Fibroblast of skin of right quadriceps (primary cell): ENCODE results near the gene CABYR.
A peak's percentile ranks its signal among the peaks of the same experiment; 100 is the strongest.
"Not testable (repeated sequence)": the region's sequence is repeated elsewhere in the genome, so short reads cannot be mapped to it uniquely, and the experiment has no call there.

Source experiments
- DNase-seq: peaks from one replicate; pipeline ENCODE4 v3.0.0-alpha.2; 2013

Gene CABYR

DNA sequence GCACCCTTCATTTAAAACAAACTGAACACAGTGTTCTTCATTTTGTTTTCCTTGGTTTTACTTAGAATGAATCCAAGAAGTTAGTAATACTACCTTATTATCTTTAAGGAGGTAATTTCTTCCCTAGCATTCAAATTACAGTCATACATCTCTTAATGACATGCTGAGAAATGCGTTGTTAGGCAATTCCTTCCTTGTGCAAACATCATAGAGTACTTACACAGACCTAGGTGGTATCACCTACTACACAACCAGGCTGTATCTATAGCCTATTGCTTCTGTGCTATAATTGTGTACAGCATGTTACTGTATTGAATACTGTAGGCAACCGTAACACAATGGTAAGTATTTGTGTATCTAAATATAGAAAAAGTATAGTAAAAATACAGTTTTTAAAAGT lies 8.4 kb upstream of the CABYR start:
- DNase-seq: no peak

DNA sequence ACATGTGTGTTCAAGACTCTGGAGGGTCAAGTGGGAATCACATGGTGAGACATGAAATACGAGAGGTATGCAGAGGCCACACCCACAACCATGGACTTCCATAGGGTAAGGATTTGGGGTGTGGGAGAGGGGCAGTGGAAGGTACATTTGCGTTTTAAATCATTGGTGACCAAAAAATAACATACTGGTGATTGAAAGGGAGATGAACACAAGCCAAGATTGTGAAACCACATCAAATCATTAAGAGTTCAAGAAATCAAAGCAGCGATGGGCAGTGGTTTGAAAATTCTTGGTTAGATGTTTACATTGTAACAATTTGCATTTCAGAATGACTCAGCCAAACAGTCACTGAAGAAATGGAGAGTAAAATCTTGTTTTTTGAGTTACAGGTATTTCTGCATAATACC lies 1.9 kb upstream of the CABYR start:
- peak; percentile 9 for DNase-seq

DNA sequence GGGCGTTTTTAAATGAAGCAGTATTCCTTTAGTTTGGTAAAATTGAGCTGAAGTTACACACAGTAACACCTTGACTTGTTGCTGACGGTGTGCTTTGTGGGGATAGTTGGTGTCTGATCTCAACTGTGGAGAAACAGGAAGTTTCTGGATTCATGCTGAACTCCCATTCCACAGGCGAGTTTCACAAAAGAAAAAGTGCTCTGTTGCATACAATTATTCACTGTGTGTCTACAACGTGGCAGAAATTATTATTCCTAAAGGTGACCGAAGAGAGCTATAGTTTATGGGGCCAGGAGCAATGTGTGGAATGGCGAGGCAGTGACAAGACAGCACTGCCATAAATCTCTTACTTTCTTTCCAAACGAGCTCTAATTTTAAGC lies 463 bp upstream of the CABYR start:
- no peak for DNase-seq

DNA sequence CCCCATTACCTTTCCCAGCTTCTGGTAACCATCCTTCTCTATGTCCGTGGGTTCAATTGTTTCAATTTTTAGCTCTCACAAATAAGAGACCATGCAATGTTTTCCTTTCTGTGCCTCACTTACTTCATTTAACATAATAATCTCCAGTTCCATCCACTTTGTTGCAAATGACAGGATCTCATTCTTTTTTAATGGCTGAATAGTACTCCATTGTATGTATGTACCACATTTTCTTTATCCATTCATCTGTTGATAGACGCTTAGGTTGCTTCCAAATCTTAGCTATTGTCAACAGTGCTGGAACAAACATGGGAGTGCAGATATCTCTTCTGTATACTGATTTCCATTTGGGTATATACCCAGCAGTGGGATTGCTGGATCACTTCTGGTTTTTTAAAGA lies 1.8 kb downstream of the CABYR start:
- no peak for DNase-seq

DNA sequence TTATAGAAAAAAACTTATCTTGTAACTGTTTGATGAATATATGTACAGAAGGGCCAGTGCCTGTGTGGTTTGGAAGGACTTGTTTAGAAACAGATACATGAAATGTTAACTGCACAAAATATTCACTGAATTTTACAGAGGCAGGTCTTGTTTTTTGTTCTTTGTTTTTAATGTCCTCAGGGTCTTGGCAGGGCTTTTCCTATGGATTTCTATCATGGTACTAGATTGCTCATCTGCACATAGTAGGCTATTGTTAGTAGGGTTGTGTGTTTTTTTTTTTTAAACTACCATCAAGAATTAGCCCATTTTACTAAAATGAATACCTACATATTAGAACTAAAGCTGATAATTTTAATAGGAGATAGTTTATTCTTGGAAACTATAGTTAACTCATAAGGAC lies 3.5 kb downstream of the CABYR start:
- DNase-seq: no peak

DNA sequence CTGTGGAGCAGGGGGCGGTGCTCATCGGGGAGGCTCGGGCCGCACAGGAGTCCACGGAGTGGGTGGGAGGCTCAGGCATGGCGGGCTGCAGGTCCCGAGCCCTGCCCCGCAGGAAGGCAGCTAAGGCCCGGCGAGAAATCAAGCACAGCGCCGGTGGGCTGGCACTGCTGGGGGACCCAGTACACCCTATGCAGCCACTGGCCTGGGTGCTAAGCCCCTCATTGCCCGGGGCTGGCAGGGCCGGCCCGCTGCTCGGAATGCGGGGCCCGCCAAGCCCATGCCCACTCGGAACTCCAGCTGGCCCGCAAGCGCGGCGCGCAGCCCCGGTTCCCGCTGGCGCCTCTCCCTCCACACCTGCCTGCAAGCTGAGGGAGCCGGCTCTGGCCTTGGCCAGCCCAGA lies 10.7 kb downstream of the CABYR start:
- not testable (repeated sequence) for DNase-seq

DNA sequence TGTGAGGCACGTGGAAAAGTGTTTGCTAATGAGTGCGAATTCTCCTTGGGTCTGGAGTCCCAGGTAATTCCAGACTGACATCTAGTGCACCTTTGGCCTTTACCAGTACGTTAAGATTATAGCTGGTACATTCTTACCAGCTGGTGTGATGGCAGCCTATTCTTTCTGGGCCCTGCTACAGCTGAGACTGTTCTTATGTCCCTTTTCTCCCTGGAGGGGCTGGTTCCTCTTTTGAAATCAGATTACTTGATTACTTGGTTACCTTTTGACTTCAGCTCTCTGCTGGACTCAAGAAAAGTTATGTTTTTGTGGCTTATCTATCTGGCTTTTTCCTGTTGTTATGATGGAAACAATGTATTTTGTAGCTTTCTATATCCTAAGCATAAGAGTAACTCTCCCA lies 14.5 kb downstream of the CABYR start:
- no peak for DNase-seq

DNA sequence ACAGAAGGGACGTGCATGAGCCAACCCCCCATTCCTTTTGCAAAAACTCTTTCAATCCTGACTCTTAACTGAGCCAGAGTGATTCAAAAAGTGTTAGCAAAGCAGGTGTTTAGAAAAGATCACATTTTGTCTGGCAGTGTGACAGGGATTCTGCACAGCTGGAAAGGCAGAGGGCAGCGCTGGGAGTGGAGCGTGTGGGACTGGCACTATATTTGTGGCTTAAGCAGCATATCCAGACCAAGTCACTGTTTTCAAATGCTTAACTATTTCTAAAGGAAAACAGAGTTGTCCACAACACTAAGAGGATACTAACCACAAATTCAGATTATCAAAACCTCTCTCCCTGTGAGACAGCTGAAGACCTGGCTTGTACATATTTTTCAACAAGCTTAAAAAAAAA lies 19.0 kb downstream of the CABYR start:
- no peak for DNase-seq

DNA sequence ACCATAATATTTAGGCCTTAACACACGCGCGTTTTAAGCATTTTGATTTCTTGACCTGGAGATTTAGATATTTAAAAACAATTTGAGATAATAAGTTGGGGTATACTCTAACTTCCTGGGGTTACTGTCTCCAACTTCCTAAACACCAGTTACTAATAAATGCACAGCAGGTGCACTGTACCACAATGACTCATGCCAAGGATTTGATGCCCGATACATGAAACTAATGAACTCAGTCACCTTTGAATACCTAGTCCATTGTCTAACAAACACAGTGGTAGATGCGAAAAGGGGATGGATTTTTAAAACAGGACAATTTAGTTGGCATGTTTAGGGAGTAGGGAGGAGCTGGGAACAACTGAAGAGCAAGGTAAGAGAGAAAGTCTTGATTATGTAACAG lies 21.2 kb downstream of the CABYR start:
- DNase-seq: no peak

DNA sequence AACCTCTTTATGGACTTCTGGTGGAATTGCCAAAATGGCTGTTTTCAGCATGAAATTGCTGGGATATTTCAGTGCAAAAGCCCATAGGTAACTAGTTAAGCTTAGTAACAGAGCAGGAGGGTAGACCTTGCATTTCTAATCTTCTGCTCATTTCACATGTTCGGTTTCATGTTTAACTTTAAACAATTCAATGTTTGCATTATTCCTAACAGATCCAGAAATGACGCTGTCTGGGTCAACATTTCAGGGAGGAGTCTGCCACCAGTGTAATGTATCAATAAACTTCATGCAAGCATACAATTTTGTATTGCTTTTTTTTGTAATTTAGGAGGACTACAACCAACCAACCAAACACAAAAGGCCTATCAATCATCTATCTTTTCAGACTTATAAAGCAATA lies 22.4 kb downstream of the CABYR start:
- DNase-seq: no peak

DNA sequence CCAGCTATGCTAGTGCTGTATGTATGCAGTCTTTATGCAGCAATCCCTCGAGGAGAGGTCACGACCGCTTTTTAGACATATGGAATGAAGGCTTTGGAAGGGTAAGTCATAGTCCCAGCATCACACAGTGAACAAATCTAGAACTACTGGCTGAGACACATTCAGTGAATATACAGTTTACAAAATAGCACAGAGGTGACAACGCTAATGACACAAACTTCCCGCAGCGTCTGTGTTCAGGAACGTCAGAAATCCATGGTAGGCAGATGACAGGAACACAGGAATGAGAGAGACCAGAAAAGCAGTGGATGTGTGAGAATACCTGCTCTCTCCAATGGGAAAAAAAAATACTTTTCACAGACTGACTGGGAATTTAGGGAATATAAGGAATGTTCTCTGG lies 29.6 kb downstream of the CABYR start:
- no peak for DNase-seq

DNA sequence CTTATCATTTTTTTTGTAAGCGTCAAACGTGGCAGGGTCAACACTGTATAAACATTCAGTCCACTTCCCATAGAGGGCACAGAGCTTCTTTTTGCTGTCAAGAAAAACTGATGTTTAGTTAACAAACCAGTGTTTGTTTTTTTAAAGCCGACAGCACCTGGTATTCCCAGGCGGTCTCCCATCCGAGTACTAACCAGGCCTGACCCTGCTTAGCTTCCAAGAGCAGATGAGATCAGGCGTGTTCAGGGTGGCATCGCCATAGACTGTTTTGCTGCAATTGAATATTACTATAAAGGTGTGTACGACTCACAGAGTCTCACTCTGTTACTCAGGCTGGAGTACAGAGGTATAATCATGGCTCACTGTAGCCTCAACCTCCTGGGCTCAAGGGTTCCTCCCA lies 31.5 kb downstream of the CABYR start:
- DNase-seq: no peak

DNA sequence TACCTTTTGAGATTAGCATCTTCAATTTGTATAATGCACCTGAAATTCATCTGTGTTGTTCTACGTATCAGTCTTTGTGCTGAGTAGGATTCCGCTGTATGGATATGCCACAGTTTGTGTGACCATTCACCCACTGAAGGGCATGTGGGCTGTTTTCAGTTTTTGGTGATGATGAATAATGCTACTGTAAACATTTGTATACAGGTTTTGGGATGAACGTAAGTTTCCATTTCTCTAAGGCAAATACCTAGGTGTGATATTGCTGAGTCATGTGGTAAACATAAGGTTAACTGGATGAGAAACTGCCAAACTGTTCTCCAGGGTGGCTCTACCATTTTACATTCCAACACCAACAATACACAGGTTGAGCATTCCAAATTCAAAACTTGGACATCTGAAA lies 35.1 kb downstream of the CABYR start:
- DNase-seq: no peak

DNA sequence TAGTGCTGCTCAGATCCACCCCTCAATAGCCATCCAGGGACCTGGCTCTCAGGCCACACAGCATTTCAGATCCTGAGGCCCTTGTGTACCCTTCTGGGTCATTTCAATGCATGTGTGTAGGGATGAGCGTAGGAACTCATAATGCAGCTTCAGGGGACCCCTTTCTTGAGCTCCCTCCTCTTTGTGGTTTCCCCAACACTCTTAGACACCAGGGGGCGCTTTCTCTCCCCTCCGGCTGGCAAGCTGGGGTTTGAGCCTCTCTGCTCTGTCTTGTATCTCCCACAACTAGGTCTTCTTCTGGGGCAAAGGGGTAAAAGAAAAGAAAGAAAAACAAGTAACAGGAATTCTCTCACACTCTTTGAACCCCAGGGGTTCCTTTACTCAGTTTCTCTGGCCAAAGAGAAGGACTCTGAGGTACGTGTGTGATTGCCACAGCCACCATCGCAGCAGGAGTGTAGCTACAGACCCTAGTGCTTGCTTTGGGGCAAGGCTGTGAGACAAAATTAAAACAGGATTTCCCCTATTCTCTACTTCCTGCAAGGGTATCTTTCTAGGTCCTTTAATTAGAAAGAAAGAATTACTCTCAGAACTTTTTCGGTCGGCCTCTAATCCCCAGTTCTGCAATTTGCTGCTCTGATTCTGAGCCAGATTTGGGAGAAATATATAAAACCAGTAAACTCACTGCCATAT lies 38.0 kb downstream of the CABYR start:
- DNase-seq: peak; percentile 44

DNA sequence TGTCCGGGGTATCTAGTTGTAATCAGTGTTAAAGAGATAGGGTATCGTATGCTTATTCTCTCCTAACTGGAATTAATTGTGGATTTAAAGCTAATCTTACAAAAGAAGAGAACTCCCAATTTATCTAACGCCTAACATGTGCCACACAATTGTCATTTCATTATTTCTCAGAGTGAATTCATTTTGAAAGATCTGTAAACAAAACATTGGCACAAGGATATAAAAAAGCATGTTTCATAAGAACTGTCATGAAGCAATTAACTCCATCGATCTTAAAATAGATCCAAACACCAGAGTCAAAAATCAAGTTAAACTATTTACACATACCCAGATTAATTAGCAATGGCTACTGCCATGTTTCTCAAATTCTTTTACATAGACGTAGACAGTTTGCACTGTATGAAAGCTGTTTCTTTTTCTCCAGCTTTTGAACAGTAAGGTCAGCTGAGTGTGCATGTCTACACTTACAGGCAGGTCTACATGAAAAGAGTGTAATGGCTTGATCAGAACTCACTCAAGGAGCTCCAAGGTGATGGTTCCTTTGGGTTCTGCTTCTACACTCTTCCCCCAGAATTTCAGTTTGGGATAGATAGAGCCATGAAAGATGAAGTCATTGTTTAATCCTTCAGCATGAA lies 38.8 kb downstream of the CABYR start:
- no peak for DNase-seq

DNA sequence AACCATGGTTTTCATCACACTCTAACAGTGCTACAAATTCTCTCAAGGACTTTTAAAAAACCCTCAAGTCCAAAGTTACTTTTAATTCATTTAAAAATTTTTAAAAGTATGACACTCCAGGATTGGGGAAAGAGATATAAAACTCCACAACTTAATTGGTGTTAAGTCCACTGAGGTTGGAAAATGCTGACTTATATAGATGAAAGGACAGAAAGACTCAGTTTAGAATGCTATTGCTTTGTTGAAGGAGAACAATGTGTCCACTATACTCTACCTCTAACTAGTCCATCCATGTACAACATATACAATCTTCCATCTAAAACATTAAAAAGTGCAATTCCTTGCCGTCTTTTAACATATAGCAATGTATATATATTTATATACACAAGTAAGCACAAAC lies 41.2 kb downstream of the CABYR start:
- DNase-seq: no peak

DNA sequence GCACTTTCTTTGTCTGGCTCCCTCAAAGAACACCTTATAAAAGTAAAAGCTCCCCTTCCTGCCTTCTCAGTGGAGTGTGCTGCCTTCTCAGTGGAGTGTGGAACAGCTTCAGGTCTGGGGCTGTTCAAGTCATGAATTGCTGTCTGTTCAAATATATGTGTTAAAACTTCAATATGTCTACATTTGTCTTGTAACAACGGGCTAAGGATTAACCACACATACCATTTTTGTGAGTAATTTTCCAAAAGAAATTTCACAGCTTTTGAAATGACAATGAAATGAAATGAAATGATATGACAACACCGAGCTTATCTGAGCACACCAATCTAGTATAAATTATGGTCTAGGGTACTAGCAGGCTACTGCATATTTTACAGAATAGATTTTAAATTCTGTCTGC lies 42.9 kb downstream of the CABYR start:
- DNase-seq: peak; percentile 62

DNA sequence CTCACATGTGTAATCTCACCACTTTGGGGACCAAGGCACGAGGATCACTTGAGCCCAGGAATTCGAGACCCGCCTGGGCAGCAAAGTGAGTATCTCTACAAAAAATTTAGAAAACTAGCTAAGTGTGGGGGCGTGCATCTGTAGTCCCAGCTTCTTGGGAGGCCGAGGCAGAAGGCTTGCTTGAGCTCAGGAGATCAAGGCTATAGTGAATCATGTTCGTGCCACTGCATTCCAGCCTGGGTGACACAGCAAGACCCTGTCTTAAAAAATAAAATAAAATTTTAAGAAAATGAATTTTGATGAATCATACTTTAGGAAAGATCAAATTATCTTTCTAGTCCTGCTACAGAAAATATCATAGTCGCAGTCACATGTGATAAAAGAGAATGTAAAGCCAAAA lies 46.9 kb downstream of the CABYR start:
- peak; percentile 51 for DNase-seq

DNA sequence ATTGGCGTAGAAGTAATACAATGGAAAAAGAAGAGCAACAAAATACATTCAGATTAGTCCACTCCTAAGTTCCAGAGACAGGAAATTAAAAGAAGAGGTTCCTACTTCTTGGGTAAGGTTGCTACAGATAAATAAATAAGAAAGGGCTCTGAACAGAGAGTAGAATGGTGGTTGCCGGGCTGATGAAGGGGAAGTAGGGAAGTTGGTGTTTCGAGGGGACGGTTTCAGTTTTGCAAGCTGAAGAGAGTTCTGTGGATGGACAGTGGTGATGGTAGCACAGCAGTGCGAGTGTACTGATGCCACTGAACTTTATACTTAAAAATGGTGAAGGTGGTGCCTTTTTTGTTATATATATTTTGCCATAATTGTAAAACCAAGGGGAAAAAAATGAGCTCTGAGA lies 48.2 kb downstream of the CABYR start:
- no peak for DNase-seq

DNA sequence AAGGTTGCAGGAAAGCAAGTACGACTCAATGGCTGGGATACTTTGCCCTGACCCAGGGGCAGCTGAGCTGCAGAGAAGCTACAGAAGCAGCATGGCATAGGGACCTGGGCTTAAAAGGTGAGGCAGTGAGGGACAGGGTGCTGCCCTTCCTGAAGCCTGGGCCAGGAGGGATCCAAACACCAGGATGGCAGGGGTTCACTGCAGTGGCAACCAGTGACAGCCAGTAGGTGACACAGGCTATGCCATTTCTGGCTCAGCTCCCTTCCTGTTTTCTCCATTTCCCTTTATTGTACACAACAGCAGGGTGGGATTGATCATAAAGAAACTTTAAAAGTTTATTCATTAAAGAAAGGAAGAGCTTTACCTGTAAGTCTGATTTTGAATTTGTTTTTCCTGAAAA lies 48.8 kb downstream of the CABYR start:
- no peak for DNase-seq

DNA sequence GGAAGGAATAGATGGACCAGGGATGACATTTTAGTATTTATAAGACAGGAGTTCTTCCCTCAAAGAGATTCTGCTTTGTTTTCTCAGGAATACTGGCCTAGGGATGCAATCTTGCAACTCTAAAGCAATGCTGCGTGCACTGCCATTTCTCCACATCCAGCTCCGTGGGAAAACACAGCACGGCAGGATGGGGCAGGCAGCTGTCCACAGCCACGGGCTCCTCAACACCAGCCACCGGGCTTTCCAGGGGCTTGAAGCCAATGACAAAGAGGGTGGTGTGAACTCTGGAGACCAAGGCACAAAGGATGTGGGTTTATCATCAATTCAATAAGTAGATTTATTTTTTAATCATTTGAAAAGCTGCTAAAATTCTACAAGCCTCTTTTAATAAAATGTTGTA lies 49.3 kb downstream of the CABYR start:
- DNase-seq: no peak

DNA sequence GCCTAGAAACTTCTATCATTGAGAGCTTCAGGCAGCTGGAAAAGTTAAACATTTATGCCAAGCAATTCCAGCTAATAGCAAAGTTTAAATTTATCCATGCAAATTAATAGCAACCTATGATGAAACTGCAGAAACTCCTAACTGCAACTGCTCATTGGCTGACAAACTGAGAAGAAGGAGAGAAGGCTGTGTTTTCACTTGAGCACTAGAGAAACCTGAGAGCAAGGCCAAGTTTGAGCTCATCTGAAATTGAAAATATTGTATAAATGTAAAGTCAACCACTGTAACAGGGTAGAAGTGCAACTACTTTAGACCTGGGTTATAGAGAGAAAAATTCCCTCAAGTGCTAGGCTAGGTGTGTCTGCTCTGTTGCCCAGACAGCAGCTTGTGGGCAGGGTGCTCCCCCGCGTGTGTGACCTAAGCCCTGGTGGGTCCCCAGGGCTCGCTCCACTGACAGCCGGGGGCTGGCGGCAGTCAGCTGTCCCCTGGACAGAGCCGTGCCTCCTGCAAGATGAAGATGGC lies 50.2 kb downstream of the CABYR start:
- DNase-seq: no peak

DNA sequence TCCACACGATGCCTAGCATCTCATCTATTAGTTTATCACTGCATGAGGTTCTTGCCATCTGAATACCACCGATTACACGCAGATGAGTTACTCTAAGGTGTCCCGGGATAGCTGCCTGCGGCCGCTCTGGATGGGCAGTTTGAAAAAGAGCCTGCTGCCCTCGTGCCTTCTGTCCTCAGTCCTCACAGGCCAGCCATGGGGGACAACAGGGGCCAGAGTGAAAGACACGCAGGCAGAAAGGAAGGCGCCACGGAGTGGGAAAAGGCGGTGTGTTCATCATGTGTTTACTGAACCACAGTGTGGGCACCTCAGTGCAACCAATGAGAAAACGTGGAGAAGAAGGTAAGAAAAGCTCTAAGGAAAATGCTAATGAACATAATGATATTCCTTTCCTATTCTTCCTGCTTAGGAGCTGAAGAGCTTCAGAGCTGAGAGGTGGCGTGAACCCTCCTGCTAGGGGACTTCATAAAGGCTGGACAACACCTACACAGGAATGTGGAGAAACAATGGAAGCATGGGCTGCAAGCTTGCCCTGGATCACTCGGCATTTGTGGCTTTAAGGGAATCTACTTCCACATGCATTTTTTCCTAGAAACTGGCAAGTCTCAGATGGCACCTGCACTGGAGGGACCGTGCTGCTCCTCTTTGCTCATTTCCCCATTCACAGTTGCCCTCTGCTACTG lies 50.9 kb downstream of the CABYR start:
- DNase-seq: no peak

DNA sequence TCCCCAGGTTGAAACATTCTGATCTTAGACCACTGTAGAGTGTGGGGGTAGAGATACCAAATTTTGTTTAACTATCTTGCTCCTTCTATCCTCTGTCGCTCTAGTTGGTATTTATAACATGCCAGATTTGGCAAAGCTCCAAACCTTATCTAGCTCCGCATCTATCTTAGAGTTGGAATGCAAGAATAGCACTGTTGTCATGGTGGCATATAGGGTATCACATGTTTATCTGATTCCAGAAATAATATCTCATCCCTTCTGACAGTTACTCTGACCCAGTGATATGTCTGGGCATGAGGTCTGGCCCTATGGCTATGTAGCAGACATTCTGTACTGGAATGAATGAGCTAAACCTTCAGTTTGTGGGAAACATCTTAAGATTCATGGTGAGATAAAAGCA lies 51.7 kb downstream of the CABYR start:
- no peak for DNase-seq
